SIG-M5 (cell line): ENCODE results near the gene COX6B1.
"Not testable (repeated sequence)": the region's sequence is repeated elsewhere in the genome, so short reads cannot be mapped to it uniquely, and the experiment has no call there.

Experiments
- DNase-seq: peaks from one replicate; lab custom pipeline; 2025; lab: John Stamatoyannopoulos, UW

Gene COX6B1

GRCh38 chr19:35633727-35634440, 14.2 kb upstream of the COX6B1 start:
- no peak for DNase-seq

DNA sequence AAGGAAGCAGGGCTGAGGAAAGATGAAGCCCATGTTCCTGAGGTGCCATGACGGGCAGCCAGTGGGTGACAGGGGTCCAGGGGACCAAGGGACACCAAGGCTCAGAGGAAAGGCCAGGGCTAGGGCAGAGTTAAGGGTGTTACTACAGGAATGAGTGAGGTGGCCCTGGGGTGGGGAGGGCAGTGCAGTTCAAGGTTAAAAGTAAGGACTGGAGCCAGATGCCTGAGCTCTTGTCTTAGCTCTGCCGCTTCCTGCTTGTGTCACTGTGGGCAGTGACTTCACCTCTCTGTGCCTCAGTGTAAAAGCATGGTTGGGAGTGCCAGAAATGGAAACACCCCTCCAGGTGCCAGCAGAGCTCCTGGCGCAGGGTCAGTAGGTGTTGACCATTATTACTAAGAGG, 11.5 kb upstream of the COX6B1 start:
- DNase-seq, result no peak

- DNase-seq, result no peak
Observed at GRCh38 chr19:35637165-35637564, 11.0 kb upstream of the COX6B1 start.

- no peak for DNase-seq
Observed at GRCh38 chr19:35639321-35639639, 8.8 kb upstream of the COX6B1 start.

DNA sequence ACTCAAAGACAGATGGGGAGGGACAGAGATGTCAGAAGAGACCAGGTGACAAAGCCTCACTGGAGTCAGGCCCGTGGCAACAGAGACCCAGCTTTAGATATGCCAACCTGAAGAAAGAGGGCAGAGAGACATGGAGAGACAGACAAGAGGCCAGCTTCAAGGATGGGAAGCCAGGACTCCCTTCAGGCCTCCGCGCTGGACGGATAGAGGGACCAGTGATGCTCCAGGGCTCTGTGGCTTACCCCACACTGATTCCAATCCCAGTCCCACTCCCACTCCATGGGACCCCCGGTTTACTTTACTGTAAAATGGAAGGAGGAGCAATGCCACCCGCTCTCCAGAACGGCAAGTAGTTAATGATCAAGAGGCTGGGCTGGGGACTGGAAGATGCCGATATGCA, 8.3 kb upstream of the COX6B1 start:
- DNase-seq, result no peak

- DNase-seq, result no peak
Observed at GRCh38 chr19:35641515-35642151, 6.5 kb upstream of the COX6B1 start, which contains the start of gene ETV2. TSS of gene ETV2 (plus strand) at chr19:35641745. CDS start at chr19:35642461, 716 bp downstream.

- no peak for DNase-seq
Observed at GRCh38 chr19:35642312-35642711, 5.8 kb upstream of the COX6B1 start.

DNA sequence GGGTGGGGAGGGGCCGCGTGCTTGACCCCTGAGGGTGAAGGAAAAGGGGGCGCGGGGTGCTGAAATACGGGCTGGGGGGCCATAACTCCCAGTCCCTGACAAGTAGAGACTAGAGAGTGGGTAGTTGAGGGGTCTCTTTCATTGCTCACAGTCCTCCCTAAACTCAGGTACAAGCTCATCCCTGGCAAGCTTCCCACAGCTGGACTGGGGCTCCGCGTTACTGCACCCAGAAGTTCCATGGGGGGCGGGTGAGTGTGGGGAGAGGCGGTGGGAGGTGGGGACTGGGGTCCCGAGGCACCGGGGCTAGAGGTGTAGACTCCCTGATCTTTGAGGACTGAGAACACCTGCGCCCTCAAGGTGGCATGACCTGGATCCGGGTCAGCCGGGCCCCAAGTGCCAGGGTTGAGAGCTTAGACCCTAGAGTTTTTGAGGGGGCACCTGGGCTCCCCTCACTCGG, 5.3 kb upstream of the COX6B1 start:
- DNase-seq, result no peak

DNA sequence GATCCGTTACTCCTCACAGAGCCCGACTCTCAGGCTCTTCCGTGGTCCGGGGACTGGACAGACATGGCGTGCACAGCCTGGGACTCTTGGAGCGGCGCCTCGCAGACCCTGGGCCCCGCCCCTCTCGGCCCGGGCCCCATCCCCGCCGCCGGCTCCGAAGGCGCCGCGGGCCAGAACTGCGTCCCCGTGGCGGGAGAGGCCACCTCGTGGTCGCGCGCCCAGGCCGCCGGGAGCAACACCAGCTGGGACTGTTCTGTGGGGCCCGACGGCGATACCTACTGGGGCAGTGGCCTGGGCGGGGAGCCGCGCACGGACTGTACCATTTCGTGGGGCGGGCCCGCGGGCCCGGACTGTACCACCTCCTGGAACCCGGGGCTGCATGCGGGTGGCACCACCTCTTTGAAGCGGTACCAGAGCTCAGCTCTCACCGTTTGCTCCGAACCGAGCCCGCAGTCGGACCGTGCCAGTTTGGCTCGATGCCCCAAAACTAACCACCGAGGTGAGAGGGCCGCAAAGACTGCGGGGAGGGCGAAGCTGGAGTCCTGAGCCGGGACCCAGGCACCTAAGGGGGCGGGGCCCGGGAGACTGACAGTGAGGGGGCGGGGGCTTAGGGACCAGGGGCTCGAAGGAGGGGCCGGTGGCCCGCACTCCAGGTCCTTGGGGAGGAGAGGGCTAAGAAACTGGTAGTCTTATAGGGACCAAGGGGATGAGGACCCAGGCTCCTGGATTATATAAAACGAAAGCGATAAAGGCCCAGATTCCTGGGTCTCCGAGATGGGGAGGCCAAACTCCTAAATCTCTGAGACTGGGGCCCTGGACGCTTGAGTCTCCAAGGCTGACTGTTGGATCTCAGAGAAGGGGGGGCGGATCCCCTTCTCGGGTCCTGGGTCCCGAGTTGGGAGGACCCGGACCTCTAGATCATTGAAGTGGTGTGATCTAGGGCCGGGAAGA, 4.6 kb upstream of the COX6B1 start:
- no peak for DNase-seq

GRCh38 chr19:35644206-35644986, 3.7 kb upstream of the COX6B1 start:
- DNase-seq, result peak; percentile 70

DNA sequence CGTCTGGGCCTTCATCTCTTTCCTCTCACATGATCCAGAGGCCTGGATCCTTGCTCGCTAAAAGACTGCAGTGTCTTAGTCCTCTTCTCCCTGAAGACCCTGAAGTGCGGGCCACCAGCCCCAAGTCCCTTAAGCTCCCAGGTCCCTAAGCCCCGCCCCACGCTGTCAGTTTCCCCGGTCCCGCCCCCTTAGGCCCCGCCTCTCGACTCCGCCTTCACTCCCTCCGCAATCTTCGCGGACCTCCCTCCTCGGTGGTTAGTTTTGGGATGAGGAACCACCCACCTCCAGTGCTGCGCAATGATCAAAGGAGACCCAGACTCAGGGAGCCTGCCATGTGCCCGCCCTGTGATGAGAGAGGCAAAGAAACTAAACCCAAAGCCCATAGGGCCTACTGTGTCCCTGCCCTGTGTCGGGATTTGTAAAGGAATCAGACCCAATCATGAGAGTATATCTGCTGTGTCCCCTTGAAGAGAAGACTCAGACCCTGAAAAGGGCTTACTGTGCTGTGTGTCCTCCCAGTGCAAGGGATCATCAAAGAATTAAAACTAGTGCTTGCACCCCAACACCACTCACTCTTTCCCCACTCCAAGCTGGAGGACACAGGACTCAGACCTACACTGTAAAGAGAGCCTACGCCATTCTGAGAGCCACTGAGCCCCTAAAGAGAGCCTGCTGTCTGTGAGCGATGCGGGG, 3.0 kb upstream of the COX6B1 start:
- DNase-seq, result no peak

DNA sequence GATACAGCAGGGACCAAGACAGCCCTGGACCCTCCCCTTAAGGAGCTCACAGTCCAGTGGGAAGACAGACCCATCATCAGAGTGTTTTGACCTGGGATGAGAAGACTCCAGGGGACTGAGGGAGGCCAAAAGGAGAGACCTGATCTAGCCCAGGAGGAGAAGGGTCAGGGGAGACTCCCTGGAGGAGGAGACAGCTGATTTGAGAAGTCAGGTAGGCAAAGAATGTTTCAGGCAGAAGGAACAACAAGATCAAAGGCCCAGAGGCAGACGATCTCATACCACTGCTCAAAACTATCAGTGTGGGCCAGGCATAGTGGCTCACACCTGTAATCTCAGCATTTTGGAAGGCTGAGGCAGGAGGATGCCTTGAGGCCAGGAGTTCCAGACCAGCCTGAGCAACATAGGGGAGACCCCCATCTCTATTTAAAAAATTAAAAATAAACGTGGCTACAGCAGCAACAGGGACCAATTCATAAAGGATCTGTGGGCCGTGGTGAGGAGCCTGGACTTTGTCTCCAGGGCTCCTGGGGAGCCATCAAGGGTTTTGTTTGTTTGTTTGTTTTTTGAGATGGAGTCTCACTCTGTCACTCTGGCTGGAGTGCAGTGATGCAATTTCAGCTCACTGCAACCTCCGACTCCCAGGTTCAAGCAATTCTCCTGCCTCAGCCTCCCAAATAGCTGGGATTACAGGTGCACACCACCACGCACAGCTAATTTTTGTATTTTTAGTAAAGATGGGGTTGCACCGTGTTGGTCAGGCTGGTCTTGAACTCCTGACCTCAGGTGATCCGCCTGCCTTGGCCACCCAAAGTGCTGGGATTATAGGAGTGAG, 2.2 kb upstream of the COX6B1 start:
- DNase-seq, result no peak

GRCh38 chr19:35650581-35650980, 2.5 kb downstream of the COX6B1 start:
- DNase-seq, result no peak

- DNase-seq, result not testable (repeated sequence)
Observed at GRCh38 chr19:35654828-35655227, 6.7 kb downstream of the COX6B1 start.

GRCh38 chr19:35655600-35655999, 7.5 kb downstream of the COX6B1 start:
- no peak for DNase-seq

- DNase-seq, result no peak
Observed at GRCh38 chr19:35656700-35657099, 8.6 kb downstream of the COX6B1 start.

GRCh38 chr19:35657904-35658700, 10.0 kb downstream of the COX6B1 start:
- DNase-seq, result no peak

GRCh38 chr19:35661995-35662340, 13.8 kb downstream of the COX6B1 start:
- DNase-seq, result no peak

GRCh38 chr19:35663981-35664380, 15.9 kb downstream of the COX6B1 start:
- no peak for DNase-seq

DNA sequence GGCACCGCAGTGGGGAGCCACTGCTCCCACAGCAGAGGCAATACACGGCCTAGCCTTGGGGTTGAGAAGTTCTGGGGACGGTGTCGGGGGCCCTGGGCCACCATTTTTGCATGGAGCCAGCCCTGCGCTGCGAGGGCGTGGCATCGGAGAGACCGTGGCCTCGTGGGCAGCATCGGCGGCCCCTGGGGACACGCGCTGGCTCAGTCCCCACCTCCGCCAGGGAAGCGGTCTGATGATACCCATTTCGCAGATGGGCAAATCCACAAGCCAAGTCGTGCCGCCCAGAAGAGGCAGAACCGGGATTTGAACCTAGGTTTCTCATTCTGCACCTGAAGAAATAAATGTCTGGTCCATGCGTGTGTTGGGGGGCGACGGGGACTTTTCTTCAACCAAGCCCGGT, 17.0 kb downstream of the COX6B1 start:
- DNase-seq, result no peak
